Stimulated activated naive B cell treated with anti-CD40 and anti-IgM and Interleukin-4, amounts not matched to agents 10 μg/mL and 1 μg/mL and 100 μg/mL, for 72 hours (primary cell): ENCODE measurements around the gene TMEM131L.
A peak's percentile ranks its signal among the peaks of the same experiment; 100 is the strongest.
"Not testable (repeated sequence)": the region's sequence is repeated elsewhere in the genome, so short reads cannot be mapped to it uniquely, and the experiment has no call there.

Experiments used
- ATAC-seq, 2 donors: fragments of 150-1000 bp; cut with Tn5 transposase; replicated peaks; 2 replicates each; pipeline ENCODE4 v1.10.0; 2021; ENCODE audit warnings: moderate library complexity in 1 of 2
- DNase-seq: peaks from one replicate; pipeline ENCODE4 v3.0.0; 2021
- H3K27ac Mint-ChIP-seq: one replicate; pipeline ENCODE4 v1.8.0; 2022; ENCODE audit warnings: mild to moderate bottlenecking, mixed read lengths
- H3K27me3 Mint-ChIP-seq, 2 donors: one replicate each; pipeline ENCODE4 v1.8.0; 2022; ENCODE audit warnings: mixed read lengths in 2 of 2
- H3K36me3 Mint-ChIP-seq, 2 donors: one replicate each; pipeline ENCODE4 v1.8.0; 2022; ENCODE audit warnings: mixed read lengths in 2 of 2, mild to moderate bottlenecking in 1 of 2
- H3K4me1 Mint-ChIP-seq, 2 donors: one replicate each; pipeline ENCODE4 v1.8.0; 2022; ENCODE audit warnings: mixed read lengths in 2 of 2, mild to moderate bottlenecking in 1 of 2
- H3K4me3 Mint-ChIP-seq, 2 donors: one replicate each; pipeline ENCODE4 v1.8.0; 2022; ENCODE audit warnings: mild to moderate bottlenecking in 2 of 2, mixed read lengths in 2 of 2, moderate library complexity in 1 of 2
- H3K9me3 Mint-ChIP-seq, 2 donors: one replicate each; pipeline ENCODE4 v1.8.0; 2022; ENCODE audit warnings: mixed read lengths in 2 of 2, mild to moderate bottlenecking in 1 of 2

Gene TMEM131L

DNA sequence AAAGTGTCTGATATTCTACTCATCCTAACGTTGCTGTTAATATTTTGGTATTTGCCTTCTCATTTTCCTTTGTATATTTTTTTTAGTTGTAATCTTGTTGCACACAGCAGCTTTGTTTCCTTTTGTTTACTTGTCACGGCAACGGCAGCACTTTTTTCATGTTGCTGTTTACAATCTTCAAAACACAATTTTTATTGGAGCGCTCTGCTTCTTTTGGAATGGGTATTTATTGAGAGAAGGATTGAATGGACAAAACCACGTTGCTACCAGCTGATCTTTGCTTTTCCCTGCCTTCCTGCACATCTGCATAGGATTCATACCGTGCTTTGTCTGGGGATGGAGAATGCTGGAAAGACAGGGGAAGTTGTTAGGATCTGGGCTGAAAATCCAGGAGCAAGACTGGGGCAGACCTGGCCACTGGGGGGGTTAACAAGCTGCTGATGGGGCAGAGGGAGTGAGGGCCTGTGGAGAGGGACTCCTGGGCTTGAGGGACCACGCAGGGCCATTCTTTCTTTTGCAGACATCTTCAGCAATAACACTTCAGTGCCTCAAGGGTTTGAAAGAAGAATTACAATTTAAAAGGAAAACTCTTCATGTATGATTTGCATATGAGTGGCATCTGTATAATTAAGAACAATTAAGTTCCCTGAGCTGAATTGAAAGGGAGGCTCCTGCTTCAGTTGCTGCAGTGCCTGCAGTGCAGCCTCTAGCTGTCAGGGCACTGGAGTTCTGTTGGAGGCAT is 69.8 kb downstream of the TMEM131L start:
- Mint-ChIP-seq H3K36me3 (peaks cover 23 to 39% of the 10 kb centered on the region in 2 donors), H3K9me3 (no peaks in the 10 kb centered on the region), H3K4me3 (peak overlapping the region in 1 of 2 donors; percentile 36), H3K4me1 (peaks cover 48 to 91% of the 10 kb centered on the region in 2 donors), H3K27ac (peak overlapping the region; percentile 92), H3K27me3 (no peaks in the 10 kb centered on the region)
- no peak for DNase-seq
- no peak for ATAC-seq

DNA sequence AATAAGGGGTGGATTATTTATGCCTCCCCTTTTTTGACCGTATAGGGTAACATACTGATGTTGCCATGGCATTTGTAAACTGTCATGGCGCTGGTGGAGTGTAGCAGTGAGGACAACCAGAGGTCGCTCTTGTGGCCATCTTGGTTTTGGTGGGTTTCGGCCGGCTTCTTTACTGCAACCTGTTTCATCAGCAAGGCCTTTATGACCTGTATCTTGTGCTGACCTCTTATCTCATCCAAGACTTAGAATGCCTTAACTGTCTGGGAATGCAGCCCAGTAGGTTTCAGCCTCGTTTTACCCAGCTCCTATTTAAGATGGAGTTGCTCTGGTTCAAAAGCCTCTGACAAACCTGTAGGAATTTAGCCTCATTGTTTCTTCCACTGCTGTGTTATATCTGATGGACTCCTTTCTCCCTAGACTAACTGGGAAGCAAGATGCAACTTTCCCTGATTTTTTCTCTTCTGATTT is 71.4 kb downstream of the TMEM131L start:
- Mint-ChIP-seq H3K9me3 (no peaks in the 10 kb centered on the region), H3K4me1 (peaks cover 51 to 93% of the 10 kb centered on the region in 2 donors), H3K27me3 (no peaks in the 10 kb centered on the region), H3K27ac (peak overlapping the region; percentile 57), H3K36me3 (peaks cover 27 to 43% of the 10 kb centered on the region in 2 donors), H3K4me3 (no peak overlapping the region)
- DNase-seq (no peak), ATAC-seq (no peak)

DNA sequence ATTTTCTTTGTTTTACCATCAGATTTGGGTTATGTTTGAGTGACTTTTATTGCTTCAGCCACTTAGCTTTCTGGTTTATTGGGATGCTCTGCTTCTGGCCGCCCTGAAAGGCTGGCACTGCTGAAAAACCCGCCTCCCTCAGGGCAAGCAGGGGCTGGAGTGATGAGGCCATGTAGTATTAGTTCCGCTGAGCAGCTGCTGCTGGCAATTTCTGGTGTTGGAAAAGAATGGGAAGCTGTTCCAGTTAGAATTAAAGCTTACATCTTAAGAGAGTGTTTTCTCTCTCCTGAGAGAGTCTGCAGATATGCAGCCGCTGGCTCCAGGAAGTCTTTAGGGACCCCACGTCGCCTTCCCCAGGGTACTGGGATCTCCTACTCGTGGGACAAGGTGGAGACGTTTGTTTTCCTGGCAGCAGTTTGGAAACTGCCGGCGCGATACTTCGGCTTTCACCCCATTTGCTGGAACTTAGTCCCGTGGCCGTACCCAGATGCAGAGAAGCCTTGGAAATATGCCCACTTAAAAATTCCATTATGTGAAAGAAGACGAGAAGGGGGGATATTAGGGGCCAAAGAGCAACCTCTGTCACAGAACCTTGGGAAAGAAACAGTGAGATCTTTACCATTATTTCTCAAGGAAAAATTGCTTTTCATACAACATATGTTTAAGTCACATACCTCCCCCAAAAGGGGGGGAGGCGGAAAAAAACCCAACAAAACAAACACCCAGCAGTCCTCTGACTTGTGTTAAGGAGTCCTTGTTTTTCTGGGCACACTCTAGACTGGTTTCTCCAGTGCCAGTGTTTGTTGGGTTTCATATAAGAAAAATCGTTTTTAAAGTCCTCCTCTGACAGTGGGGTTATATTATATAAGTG is 72.6 kb downstream of the TMEM131L start:
- peaks cover 29 to 45% of the 10 kb centered on the region in 2 donors for H3K36me3 Mint-ChIP-seq
- H3K4me3 Mint-ChIP-seq, result no peak overlapping the region
- DNase-seq (no peak), ATAC-seq (no peak)
- peak overlapping the region; percentile 63 for H3K27ac Mint-ChIP-seq
- no peaks in the 10 kb centered on the region for H3K27me3 Mint-ChIP-seq
- H3K4me1 Mint-ChIP-seq, result peaks cover 52 to 88% of the 10 kb centered on the region in 2 donors
- H3K9me3 Mint-ChIP-seq, result no peaks in the 10 kb centered on the region

DNA sequence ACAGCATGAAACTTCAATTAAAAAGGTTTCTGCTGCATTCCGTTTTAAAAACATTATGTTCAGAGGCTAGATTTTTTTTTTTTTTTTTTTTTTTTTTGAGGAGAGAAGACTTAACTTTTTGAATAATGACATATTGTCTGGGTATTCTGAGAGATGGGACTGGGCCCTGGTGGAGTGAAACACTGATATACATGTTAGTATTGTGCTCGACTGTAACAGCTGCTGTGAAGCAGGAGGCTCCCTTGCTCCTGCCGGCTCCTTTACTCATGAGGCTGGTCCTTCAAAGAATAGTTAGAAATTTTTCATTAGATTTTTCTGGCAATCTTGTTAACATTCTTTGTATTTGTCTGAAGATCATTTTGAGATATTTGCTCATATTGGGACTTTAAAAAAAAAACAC is 73.3 kb downstream of the TMEM131L start:
- Mint-ChIP-seq H3K27me3 (no peaks in the 10 kb centered on the region), H3K4me3 (no peak overlapping the region), H3K36me3 (peaks cover 28 to 44% of the 10 kb centered on the region in 2 donors), H3K27ac (no peak overlapping the region), H3K9me3 (no peaks in the 10 kb centered on the region), H3K4me1 (peaks cover 51 to 88% of the 10 kb centered on the region in 2 donors)
- DNase-seq (no peak), ATAC-seq (no peak)

DNA sequence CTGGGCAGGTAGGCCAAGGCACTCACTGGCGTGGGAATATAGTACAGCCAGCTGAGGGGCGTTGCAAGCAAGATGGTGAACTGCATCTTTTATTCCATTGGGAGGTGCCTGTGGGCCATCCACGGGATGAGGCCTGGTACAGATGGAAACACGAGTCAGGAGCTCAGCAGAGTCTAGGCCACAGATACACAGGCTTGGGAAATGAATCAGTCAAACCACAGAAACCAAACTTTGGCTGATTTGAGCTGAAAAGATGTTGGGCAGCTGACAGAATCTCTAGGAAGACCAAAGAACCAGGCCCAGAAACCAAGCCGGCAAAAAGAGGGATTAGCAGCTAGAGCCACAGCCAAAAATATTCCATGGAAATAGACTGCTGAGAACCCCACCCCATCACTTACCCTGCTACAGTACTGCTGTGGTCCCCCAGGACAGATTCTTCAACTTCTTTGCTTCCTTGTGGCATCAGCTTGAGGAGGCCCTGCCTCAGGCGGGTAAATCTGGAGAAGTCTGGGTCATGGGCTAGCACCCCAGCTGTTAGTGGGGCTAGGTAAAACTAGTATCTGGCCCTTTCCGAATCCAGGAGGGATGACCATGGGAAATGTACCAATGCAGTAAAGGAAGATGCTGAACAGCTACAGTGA is 75.4 kb downstream of the TMEM131L start:
- DNase-seq (no peak), ATAC-seq (peak in 1 of 2 donors; percentile 61)
- Mint-ChIP-seq H3K4me3 (no peak overlapping the region), H3K27me3 (no peaks in the 10 kb centered on the region), H3K36me3 (peaks cover 25 to 40% of the 10 kb centered on the region in 2 donors), H3K4me1 (peaks cover 45 to 82% of the 10 kb centered on the region in 2 donors), H3K9me3 (no peaks in the 10 kb centered on the region), H3K27ac (peak overlapping the region; percentile 45)

DNA sequence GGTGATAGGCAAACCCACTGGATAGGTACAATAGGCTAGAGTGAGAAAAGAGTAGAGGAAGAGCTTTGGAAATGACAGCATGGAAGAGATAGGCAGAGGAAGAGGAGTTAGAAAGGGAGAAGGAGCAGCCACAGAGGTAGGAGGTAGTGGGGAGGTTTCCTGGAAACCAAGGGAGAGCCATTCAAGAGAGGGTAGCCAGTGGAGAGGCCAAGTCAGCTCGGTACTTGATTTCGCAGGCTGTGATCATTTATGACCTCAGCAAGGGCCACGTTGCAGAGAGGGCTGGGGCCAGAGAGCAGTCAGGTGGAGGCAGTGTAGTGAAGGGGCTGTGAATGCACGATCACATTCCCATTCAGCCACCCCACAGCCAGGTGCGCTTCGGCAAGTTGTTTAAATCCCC is 76.0 kb downstream of the TMEM131L start:
- peaks cover 25 to 35% of the 10 kb centered on the region in 2 donors for H3K36me3 Mint-ChIP-seq
- peak overlapping the region; percentile 45 for H3K27ac Mint-ChIP-seq
- H3K4me3 Mint-ChIP-seq, result no peak overlapping the region
- DNase-seq (no peak), ATAC-seq (no peak)
- H3K27me3 Mint-ChIP-seq, result no peaks in the 10 kb centered on the region
- H3K4me1 Mint-ChIP-seq, result peaks cover 40 to 78% of the 10 kb centered on the region in 2 donors
- no peaks in the 10 kb centered on the region for H3K9me3 Mint-ChIP-seq

DNA sequence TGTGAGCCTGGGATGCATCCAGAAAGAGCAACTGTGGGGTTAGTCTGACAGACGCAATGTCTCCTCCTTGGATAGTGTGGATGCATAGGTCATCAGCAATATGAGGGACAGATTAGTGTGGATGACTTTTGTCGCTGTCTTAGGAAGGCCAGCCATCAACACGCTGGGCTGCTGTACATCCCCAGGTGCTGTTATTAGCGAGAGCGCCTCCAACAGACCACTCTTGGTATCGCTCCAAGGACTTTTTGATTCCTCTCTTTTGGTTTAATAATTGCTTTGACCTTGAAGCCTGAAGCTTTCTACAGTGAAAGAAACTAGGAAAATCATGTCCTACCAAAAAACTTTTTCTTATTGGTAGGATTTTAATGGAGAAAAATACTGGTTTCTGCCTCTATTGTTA is 76.7 kb downstream of the TMEM131L start:
- Mint-ChIP-seq H3K36me3 (peaks cover 25 to 32% of the 10 kb centered on the region in 2 donors), H3K4me1 (peaks cover 37 to 78% of the 10 kb centered on the region in 2 donors), H3K9me3 (no peaks in the 10 kb centered on the region), H3K4me3 (no peak overlapping the region), H3K27ac (peak overlapping the region; percentile 44), H3K27me3 (no peaks in the 10 kb centered on the region)
- DNase-seq (no peak), ATAC-seq (no peak)

DNA sequence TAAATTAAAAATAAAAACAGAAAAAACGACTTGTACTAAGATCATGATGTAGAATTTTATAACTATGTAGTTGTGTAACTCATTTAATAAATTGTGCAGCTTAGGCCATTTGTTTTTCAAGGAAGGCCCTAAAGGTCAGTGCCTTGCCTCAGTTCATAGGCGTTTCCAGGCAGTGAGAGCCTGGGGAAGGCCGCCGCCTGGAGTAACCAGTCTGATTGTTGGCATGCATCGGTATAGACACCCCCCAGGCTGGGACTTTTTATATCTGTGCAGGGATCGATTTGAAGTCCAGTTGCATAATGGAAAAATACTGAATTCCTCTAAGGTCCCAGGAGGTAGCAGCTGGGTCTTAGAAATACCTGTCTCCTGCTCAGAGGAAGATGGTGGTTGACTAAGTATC is 77.2 kb downstream of the TMEM131L start:
- ATAC-seq (no peak), DNase-seq (no peak)
- peaks cover 37 to 78% of the 10 kb centered on the region in 2 donors for H3K4me1 Mint-ChIP-seq
- H3K27ac Mint-ChIP-seq, result no peak overlapping the region
- H3K4me3 Mint-ChIP-seq, result no peak overlapping the region
- no peaks in the 10 kb centered on the region for H3K27me3 Mint-ChIP-seq
- peaks cover 25 to 31% of the 10 kb centered on the region in 2 donors for H3K36me3 Mint-ChIP-seq
- no peaks in the 10 kb centered on the region for H3K9me3 Mint-ChIP-seq

DNA sequence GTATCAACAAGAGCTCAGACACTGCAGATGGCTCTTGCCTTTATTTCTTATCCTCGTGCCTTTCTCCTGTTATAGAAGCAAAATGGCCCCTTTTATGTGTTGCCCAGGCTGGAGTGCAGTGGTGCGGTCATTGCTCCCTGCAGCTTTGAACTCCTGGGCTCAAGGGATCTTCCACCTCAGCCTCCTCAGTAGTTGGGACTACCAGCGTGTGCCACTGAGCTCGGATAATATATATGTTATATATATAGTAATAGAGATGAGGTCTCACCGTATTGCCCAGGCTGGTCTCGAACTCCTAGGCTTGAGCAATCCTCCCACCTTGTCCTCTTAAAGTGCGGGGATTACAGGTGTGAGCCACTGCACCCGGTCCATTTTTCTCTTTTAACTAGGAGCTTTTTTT is 79.7 kb downstream of the TMEM131L start:
- Mint-ChIP-seq H3K36me3 (peaks cover 20 to 26% of the 10 kb centered on the region in 2 donors), H3K4me3 (no peak overlapping the region)

DNA sequence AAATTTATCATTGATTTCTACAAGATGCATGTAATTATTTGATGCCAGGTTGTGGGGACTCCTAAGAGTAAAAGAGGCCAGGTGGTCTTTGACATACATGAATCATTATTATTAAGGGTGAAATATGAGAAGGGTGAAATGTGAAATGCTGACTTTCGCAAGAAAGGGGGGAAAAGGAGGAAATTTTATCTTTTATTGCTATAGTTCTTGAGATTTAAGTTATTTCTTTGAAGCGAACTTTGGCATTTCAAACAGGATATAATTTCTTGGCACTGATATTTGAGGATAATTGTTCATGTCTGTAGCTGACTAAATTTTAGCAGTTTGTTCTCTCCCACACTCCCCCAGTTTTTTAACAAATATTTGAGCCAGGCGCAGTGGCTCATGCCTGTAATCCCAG is 80.1 kb downstream of the TMEM131L start:
- DNase-seq, result no peak
- Mint-ChIP-seq H3K9me3 (no peaks in the 10 kb centered on the region), H3K27me3 (no peaks in the 10 kb centered on the region), H3K4me1 (peaks cover 37 to 73% of the 10 kb centered on the region in 2 donors), H3K36me3 (peaks cover 17 to 25% of the 10 kb centered on the region in 2 donors), H3K4me3 (no peak overlapping the region), H3K27ac (peak overlapping the region; percentile 47)
- ATAC-seq, result no peak

More for the DNA sequence above, 79.7 kb downstream of the TMEM131L start:
- Mint-ChIP-seq H3K27me3 (no peaks in the 10 kb centered on the region), H3K9me3 (no peaks in the 10 kb centered on the region), H3K4me1 (peaks cover 38 to 75% of the 10 kb centered on the region in 2 donors), H3K27ac (peak overlapping the region; percentile 47)
- ATAC-seq (no peak), DNase-seq (no peak)

DNA sequence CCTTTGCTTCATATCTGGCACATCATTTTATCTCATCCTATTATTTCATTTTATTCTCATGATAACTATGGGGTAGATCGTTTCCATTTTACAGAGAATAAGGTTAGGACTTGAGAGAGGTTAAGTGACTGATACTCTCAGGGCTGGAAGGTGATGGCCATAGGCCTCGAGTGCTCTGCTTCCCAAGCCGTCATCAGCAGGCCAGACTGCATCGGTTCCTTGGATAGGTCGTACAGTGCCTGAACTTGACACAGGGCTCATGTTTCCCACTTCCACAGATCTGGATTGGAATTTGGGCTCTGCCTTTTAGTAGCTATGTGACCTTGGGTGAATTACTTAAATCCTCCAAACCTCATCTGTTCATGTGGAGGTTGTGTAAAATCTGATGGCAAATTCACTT is 81.4 kb downstream of the TMEM131L start:
- Mint-ChIP-seq H3K9me3 (no peaks in the 10 kb centered on the region), H3K4me1 (peaks cover 30 to 60% of the 10 kb centered on the region in 2 donors), H3K4me3 (no peak overlapping the region), H3K36me3 (peaks cover 12 to 21% of the 10 kb centered on the region in 2 donors), H3K27me3 (no peaks in the 10 kb centered on the region), H3K27ac (peak overlapping the region; percentile 43)
- ATAC-seq (no peak), DNase-seq (no peak)

DNA sequence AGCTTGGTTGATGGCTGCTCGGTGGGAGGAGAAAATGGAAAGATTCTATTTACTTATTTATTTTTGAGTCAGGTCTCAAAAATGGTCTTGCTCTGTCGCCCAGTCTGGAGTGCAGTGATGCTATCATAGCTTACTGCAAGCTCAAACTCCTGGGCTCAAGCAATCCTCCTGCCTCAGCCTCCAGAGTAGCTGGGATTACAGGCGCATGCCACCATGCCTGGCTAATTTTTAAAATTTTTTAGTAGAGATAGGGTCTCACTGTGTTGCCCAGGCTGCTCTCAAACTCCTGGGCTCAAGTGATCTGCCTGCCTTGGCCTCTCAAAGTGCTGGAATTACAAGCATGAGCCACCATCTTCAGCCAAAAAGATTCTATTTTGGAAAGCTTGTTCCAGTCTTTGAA is 82.7 kb downstream of the TMEM131L start:
- not testable (repeated sequence) for DNase-seq, ATAC-seq, H3K9me3 Mint-ChIP-seq, H3K4me3 Mint-ChIP-seq, H3K27me3 Mint-ChIP-seq
- Mint-ChIP-seq H3K27ac (peak overlapping the region; percentile 65), H3K4me1 (peaks cover 29 to 52% of the 10 kb centered on the region in 2 donors), H3K36me3 (peaks cover 10 to 22% of the 10 kb centered on the region in 2 donors)

DNA sequence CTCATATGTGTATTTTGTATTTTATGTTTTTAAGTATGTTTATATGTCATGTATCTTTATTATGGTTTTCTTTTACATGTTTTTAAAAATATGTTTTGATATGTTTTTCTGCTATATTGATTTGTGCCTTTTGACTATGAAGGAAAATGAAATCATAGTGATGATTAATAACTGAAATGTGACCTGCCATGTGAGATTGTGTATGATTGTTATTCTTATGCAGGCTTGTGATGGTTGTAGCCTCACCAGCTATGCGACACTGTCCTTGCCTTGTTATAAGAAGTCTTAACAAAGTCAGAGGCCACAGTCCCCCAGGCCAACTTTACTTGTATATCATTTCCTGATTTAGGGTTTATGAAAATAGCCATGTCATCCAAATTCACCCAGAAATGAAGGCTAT is 83.2 kb downstream of the TMEM131L start:
- DNase-seq (no peak), ATAC-seq (peak in 1 of 2 donors; percentile 41)
- no peak overlapping the region for H3K4me3 Mint-ChIP-seq
- H3K27me3 Mint-ChIP-seq, result no peaks in the 10 kb centered on the region
- H3K4me1 Mint-ChIP-seq, result peaks cover 27 to 47% of the 10 kb centered on the region in 2 donors
- peaks cover 8 to 20% of the 10 kb centered on the region in 2 donors for H3K36me3 Mint-ChIP-seq
- H3K27ac Mint-ChIP-seq, result peak overlapping the region; percentile 65
- H3K9me3 Mint-ChIP-seq, result no peaks in the 10 kb centered on the region
